Pulmonary artery endothelial cell (primary cell): ENCODE results near the gene HPX. TPM values are rescaled to one million over a fixed set of nuclear protein-coding genes. Genes with fewer than 3 reads are reported as not detected.
"Not testable (repeated sequence)": the region's sequence is repeated elsewhere in the genome, so short reads cannot be mapped to it uniquely, and the experiment has no call there.

ENCODE experiments used
- DNase-seq: peaks from one replicate; pipeline ENCODE4 v3.0.0-alpha.2; 2011; ENCODE audit warnings: low read depth, low spot score
- total RNA-seq: library from RNA; depleted of rRNA; stranded (reverse); fragments of >200 nt; gene quantifications from 2 replicates; pipeline ENCODE4 v1.2.3, GENCODE V29; 2014

Gene HPX
- total RNA-seq, 1 donor from 2014 or later, result 0.13 TPM

- no peak for DNase-seq
These were observed 25.0 kb downstream of the HPX start for GRCh38 chr11:6415797-6416196.

- DNase-seq, result no peak
These were observed 25.9 kb downstream of the HPX start for GRCh38 chr11:6414874-6415328.

GRCh38 chr11:6413791-6414201 is 27.0 kb downstream of the HPX start:
- DNase-seq, result no peak

- DNase-seq, result no peak
These were observed 29.2 kb downstream of the HPX start for GRCh38 chr11:6411594-6412031.

GRCh38 chr11:6410695-6411430 is 29.9 kb downstream of the HPX start:
- no peak for DNase-seq

GRCh38 chr11:6406370-6406769 is 34.4 kb downstream of the HPX start:
- DNase-seq, result no peak

- no peak for DNase-seq
These were observed 34.9 kb downstream of the HPX start for GRCh38 chr11:6405846-6406245.

GRCh38 chr11:6405052-6405667 is 35.6 kb downstream of the HPX start:
- DNase-seq, result no peak

GRCh38 chr11:6404342-6405051 is 36.3 kb downstream of the HPX start:
- no peak for DNase-seq

GRCh38 chr11:6403539-6403938 is 37.2 kb downstream of the HPX start:
- no peak for DNase-seq

- no peak for DNase-seq
These were observed 38.2 kb downstream of the HPX start for GRCh38 chr11:6402561-6402981.

GRCh38 chr11:6402061-6402470 is 38.7 kb downstream of the HPX start:
- DNase-seq, result no peak

- DNase-seq, result no peak
These were observed 39.3 kb downstream of the HPX start for GRCh38 chr11:6401464-6401863.

GRCh38 chr11:6400431-6401345 is 40.1 kb downstream of the HPX start:
- no peak for DNase-seq

GRCh38 chr11:6397636-6398035 is 43.2 kb downstream of the HPX start:
- DNase-seq, result no peak

- DNase-seq, result no peak
These were observed 43.6 kb downstream of the HPX start for GRCh38 chr11:6397156-6397555.

- no peak for DNase-seq
These were observed 45.2 kb downstream of the HPX start for GRCh38 chr11:6395470-6396060.

- no peak for DNase-seq
These were observed 46.7 kb downstream of the HPX start for GRCh38 chr11:6393989-6394670.

- not testable (repeated sequence) for DNase-seq
These were observed 48.5 kb downstream of the HPX start for GRCh38 chr11:6392251-6392650.

GRCh38 chr11:6391537-6392134 is 49.2 kb downstream of the HPX start:
- DNase-seq, result no peak
